Measurements from ENCODE around the gene C5orf47. TPM values are rescaled to one million over a fixed set of nuclear protein-coding genes. Genes with fewer than 3 reads are reported as not detected.

C5orf47 gene, protein sequence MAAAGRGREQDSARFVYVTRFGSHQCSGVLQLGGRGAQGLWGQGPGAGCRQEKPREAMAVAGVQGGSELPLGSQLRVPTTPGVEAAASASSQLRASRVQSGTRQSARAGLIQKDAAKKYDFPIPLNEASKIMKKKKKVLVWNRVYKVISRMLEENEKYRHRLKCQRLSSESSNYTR
- total RNA-seq, result not detected

DNA sequence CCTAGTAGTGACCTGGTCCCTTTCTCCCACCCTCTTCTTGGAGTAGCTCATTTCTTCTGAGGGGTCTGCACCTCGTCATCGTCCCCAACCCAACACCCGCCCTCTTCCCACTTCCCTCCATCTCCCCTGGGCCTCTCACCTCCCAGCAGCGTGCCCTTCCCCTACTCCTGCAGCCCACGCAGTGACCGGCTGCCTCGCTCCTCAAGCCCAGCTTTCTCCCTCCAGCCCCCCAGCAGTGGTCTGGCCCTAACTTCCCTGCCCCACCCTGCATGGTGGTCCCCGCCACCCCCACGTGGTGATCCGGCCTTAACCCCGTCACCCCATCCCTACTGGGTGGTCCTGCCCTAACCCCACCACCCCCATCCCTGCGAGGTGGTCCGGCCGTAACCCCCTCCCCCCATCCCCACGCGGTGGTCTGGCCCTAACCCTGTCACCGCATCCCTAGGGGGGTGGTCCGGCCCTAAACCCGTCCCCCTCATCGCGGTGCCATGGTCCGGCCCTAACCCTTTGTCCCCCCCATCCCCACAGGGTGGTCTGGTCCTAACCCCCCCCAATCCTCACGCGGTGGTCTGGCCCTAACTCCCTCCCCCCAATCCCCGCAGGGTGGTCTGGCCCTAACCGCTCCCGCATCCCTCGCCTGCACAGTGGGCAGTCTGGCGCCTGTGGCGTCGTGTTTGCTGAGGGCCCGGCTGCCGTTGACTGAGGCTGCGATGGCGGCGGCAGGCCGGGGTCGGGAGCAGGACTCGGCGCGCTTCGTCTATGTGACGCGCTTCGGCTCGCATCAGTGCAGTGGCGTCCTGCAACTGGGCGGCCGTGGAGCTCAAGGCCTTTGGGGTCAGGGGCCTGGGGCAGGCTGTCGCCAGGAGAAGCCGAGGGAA is at the start of gene C5orf47:
Gene C5orf47, plus strand, starts transcription at position 617 of the 878 bp plus-strand sequence. Its CDS starts 94 bp downstream, at position 711.
- H3K36me3 Mint-ChIP-seq (ENCODE audit: low read depth), result no peaks in the 10 kb centered on the region
- POLR2A ChIA-PET, result no interaction called here
- H3K9me3 Mint-ChIP-seq, result no peaks in the 10 kb centered on the region
- CTCF ChIA-PET, result no interaction called here
- H3K4me1 Mint-ChIP-seq, result no peaks in the 10 kb centered on the region
- no peak for DNase-seq
- no peaks in the 10 kb centered on the region for H3K27me3 Mint-ChIP-seq
- no peak within 1 kb of the TSS for H3K4me3 Mint-ChIP-seq
- H3K27ac Mint-ChIP-seq, result no peak within 1 kb of the TSS

DNA sequence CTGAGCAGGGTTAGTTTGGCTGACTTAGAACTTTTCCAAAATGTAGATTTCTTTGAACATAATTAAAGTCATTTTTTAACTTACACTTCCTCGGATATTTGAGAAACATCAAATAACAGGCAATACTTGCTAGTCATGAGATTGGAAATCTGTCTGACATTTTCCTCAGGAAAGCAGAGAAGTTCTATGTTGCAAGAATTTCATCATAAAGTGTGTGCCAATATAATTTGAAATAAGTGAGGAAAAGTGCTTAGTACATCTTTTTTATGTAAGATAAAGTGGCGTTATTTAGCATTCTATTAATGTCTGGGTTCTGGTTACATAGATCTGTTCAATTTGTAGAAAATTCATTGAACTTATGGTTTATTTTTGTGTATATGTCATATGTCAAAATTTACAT is 48.7 kb upstream of the C5orf47 start:
- no peak overlapping the region for H3K27ac Mint-ChIP-seq
- H3K4me3 Mint-ChIP-seq, result no peak overlapping the region
- H3K27me3 Mint-ChIP-seq, result no peaks in the 10 kb centered on the region
- DNase-seq, result no peak
- ChIA-PET CTCF (no interaction called here), POLR2A (no interaction called here)
- H3K9me3 Mint-ChIP-seq, result no peaks in the 10 kb centered on the region
- peaks cover 2% of the 10 kb centered on the region for H3K36me3 Mint-ChIP-seq (ENCODE audit: low read depth)
- H3K4me1 Mint-ChIP-seq, result no peaks in the 10 kb centered on the region

DNA sequence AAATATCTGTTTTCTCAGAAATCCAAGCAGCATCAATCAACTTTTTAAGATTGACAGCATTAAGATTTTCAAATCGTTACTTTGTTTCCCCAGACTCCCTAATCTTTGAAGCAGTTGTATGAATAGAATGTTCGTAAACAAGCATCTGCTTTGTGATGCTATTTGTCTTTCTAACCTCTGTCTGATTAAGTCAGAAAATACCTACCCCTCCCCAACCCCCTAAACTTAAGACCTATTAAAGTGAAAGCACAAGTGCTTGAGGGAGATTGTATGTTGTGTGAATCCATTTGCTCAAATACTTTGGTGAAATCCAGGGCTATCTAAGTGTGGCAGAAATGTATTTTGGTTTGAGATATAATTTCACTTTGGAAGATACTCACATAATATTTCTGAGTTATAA is 47.9 kb upstream of the C5orf47 start:
- Mint-ChIP-seq H3K27me3 (no peaks in the 10 kb centered on the region), H3K27ac (no peak overlapping the region), H3K9me3 (no peaks in the 10 kb centered on the region), H3K4me3 (no peak overlapping the region), H3K36me3 (ENCODE audit: low read depth) (peaks cover 4% of the 10 kb centered on the region), H3K4me1 (no peaks in the 10 kb centered on the region)
- ChIA-PET POLR2A (no interaction called here), CTCF (interaction anchor here (0.6 kb wide), 1 partner anchor 14 kb away, joined by 3 read pairs; no protein-coding TSS in a partner anchor)
- no peak for DNase-seq

DNA sequence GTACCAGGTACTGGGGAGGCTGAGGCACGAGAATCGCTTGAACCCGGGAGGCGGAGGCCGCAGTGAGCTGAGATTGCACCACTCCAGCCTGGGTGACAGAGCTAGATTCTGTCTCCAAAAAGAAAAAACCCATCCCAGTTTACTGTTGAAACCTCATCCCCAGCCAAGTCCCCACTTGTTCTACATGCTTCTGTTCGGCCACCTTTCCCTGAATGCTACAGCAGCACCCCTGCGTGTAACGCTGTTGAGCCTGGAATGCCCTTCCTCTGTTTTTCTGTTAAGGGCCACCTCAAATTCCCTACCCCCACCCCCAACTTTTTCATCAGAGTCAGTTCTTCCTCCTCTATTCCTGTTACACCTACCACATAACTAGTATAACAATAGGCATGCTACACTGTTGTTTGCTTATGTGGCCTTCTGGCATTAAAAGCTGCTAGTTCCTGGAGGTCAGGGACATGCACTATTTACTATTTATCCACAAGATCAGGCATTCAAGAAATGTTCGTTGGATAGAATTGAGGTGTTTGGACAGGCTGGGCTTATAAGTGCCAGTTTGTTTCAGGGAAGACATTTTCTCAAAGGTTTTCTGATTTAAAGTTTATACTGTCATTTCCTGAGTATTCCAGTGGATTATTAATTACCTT is 47.1 kb upstream of the C5orf47 start:
- POLR2A ChIA-PET, result no interaction called here
- peaks cover 5% of the 10 kb centered on the region for H3K36me3 Mint-ChIP-seq (ENCODE audit: low read depth)
- CTCF ChIA-PET, result no interaction called here
- H3K27ac Mint-ChIP-seq, result no peak overlapping the region
- H3K4me1 Mint-ChIP-seq, result no peaks in the 10 kb centered on the region
- no peak overlapping the region for H3K4me3 Mint-ChIP-seq
- no peak for DNase-seq
- no peaks in the 10 kb centered on the region for H3K9me3 Mint-ChIP-seq
- H3K27me3 Mint-ChIP-seq, result no peaks in the 10 kb centered on the region

DNA sequence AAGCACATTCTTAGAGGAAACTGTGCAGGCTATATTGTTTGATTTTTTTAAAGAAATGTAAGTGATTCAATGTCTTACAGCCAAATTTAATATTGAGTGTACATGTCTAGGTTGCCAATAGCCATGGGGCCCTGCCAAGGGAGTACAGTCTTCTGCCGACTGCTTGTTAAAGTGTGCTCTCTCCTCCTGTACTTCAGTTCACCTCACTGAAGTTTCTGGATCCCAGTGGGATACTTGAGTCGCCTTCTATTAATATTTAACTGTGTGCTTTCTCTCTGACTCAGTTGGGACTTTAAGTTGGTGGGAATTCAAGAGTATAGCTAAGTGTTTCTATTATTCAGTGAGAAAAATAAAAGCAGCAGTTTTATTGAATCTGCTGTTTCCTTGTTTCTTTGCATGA is 44.5 kb upstream of the C5orf47 start:
- no peak overlapping the region for H3K4me3 Mint-ChIP-seq
- ChIA-PET POLR2A (no interaction called here), CTCF (no interaction called here)
- no peaks in the 10 kb centered on the region for H3K4me1 Mint-ChIP-seq
- DNase-seq, result no peak
- no peaks in the 10 kb centered on the region for H3K27me3 Mint-ChIP-seq
- H3K9me3 Mint-ChIP-seq, result no peaks in the 10 kb centered on the region
- peaks cover 9% of the 10 kb centered on the region for H3K36me3 Mint-ChIP-seq (ENCODE audit: low read depth)
- H3K27ac Mint-ChIP-seq, result no peak overlapping the region

DNA sequence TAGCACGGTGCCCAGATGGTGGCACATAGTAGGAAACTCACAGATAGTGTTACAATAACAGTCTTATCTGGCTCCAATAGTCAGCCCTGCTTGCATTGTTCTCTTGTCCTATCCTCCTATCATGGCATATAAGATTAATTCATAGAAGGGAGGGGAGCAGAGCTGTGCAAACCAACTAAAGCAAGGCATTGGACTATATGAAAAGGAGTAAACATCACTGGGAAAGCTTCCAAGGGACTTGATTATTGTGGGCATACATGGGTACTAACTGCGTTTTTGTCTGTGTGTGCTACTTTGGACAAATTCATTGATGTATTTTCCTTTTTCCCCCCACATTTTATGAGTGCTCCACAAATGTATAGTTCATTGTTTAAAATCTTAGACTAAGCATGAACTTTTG is 43.8 kb upstream of the C5orf47 start:
- Mint-ChIP-seq H3K27me3 (no peaks in the 10 kb centered on the region), H3K27ac (no peak overlapping the region), H3K36me3 (ENCODE audit: low read depth) (peaks cover 13% of the 10 kb centered on the region)

DNA sequence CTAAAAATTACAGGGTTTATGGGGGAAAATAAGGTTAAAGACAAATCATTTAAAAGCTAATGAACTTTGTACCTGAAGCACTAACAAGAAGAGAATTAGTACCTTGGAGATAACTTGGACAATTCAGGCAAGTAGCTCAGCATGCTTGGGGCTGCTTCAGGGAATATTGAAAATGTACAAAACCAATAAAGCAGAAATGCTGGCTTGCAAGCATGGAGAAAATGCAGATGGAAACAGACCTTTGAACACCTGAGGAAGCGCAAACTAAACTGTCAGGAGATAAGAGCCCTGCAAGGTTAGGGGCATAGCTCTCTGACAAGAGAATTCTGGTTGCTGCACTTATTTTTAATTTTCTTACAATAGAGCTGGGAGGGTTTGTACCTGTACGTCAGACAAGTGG is 42.6 kb upstream of the C5orf47 start:
- ChIA-PET POLR2A (no interaction called here), CTCF (interaction anchor here (0.7 to 0.9 kb wide), 2 partner anchors 16 to 301 kb away, joined by 3 to 4 read pairs; no protein-coding TSS in a partner anchor)
- Mint-ChIP-seq H3K4me1 (no peaks in the 10 kb centered on the region), H3K27me3 (no peaks in the 10 kb centered on the region), H3K36me3 (ENCODE audit: low read depth) (peaks cover 17% of the 10 kb centered on the region), H3K4me3 (no peak overlapping the region), H3K27ac (no peak overlapping the region), H3K9me3 (no peaks in the 10 kb centered on the region)
- no peak for DNase-seq

More for the DNA sequence above, 43.8 kb upstream of the C5orf47 start:
- ChIA-PET POLR2A (no interaction called here), CTCF (no interaction called here)
- Mint-ChIP-seq H3K4me3 (no peak overlapping the region), H3K4me1 (no peaks in the 10 kb centered on the region), H3K9me3 (no peaks in the 10 kb centered on the region)
- DNase-seq, result no peak

DNA sequence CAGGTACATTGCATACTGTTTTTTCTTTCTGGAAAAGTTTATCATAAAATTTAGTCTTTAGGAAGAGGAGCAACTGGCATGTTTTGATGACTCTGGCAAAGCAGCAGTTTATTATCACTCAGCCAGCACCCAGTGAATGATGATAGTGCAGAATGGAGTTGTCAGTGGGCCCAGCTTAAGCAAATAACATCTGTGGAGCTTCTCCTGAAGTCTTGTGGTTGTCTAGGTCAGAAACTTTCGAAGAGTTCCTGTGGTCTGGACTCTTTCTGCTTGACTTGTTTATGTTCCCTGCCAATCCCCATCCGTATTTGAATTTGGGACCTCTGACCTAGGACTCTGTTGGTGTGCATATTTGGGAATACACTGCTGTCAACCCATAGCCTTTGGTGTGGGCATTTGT is 38.1 kb upstream of the C5orf47 start:
- no peak for DNase-seq
- CTCF ChIA-PET, result no interaction called here
- Mint-ChIP-seq H3K27me3 (no peaks in the 10 kb centered on the region), H3K36me3 (ENCODE audit: low read depth) (peaks cover 26% of the 10 kb centered on the region), H3K4me1 (no peaks in the 10 kb centered on the region), H3K4me3 (no peak overlapping the region), H3K9me3 (no peaks in the 10 kb centered on the region), H3K27ac (no peak overlapping the region)
- POLR2A ChIA-PET, result no interaction called here

DNA sequence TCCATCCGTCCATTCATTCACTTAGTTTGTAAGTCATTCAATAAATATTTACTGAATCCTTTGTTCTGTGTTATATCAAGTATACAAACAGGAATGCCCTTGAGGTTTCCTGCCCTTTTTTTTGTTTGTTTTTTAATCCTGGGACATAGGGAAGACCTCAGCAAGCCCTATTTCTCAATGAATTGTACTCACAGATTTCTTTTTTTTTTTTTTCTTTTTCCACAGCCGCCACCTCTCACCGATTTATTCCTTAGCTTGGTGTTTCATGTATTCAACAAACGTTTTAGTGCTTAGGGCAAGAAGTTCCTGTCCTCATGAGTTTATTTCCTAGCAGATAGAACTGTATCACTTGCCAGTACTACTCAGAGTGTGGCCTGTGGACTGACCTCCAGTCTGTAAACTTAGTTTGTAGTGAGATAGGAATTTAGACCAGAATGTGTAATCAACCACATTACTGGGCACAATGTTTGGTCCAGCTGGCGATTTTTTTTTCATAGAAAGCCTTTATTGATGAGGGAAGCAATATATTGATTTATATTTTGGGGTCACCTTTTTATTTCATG is 35.4 kb upstream of the C5orf47 start:
- Mint-ChIP-seq H3K4me3 (no peak overlapping the region), H3K27ac (no peak overlapping the region), H3K9me3 (no peaks in the 10 kb centered on the region), H3K4me1 (no peaks in the 10 kb centered on the region), H3K27me3 (no peaks in the 10 kb centered on the region), H3K36me3 (ENCODE audit: low read depth) (peaks cover 26% of the 10 kb centered on the region)
- ChIA-PET POLR2A (interaction anchor here (0.6 kb wide), 1 partner anchor 143 kb away, joined by 7 read pairs; no protein-coding TSS in a partner anchor), CTCF (interaction anchor here (0.8 kb wide), 1 partner anchor 10 kb away, joined by 5 read pairs; no protein-coding TSS in a partner anchor)
- DNase-seq, result no peak

DNA sequence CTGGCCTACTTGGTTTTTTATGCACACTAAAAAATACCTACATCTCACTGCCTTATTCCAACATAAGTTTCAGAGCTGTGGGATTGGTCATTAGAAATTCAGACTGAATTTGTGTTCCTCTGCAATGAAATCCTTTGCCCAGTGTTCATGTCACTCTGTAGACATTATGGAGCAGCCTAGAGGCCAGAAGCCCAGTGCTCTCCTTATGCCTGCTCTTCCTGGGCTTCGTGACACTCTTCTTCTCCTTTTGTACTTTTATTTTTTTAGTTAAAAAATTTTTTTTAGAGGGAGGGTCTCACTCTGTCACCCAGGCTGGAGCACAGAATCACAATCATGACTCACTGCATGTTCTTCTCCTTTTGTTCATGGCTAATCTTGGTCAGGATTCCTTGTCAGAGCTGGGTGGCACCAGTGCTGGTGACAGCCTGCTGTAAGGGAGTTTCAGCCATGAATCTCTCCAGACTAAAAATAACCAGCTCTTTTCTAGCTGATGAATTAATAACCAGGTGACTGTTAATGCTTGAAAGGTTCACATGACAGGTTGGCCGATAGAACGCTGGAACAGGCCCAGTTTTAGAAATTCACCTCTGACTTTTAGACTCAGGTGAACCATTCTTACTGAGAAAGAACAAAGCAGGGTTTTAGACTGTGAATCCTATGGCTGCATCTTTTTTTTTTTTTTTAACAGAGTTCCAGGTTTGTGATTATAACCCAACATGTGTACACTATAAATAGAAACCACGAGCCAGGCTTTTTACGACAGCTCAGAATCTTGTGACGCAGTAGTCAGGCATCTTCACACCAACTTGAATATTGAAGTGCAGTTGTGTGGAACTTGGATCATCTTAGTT is 34.1 kb upstream of the C5orf47 start:
- ChIA-PET POLR2A (no interaction called here), CTCF (interaction anchor here (0.6 kb wide), 1 partner anchor 14 kb away, joined by 3 read pairs; no protein-coding TSS in a partner anchor)
- Mint-ChIP-seq H3K4me1 (no peaks in the 10 kb centered on the region), H3K4me3 (no peak overlapping the region), H3K9me3 (no peaks in the 10 kb centered on the region), H3K27me3 (no peaks in the 10 kb centered on the region), H3K27ac (no peak overlapping the region), H3K36me3 (ENCODE audit: low read depth) (peaks cover 24% of the 10 kb centered on the region)
- DNase-seq, result no peak

DNA sequence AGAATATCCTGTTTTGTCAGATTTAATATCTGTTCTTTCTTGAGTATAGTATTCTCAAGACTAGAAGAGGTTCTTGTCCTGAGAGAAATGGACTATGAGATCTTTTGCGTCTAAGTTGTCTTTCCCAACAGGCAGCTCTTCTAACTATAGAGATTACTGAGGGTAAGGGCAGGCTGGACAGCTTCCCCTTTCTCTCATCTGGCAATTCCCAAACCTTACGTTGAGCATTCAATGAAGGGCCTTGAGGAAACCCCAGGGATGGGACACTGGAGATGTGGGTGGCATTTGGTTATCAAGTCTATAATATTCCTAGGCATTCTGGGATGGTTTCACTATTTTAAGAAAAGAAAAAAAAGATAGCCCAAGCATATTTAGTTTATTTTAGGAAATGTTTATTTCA is 28.0 kb upstream of the C5orf47 start:
- H3K4me3 Mint-ChIP-seq, result no peak overlapping the region
- no peaks in the 10 kb centered on the region for H3K27me3 Mint-ChIP-seq
- DNase-seq, result no peak
- ChIA-PET CTCF (interaction anchor here (0.8 kb wide), 1 partner anchor 26 kb away, joined by 4 read pairs; no protein-coding TSS in a partner anchor), POLR2A (no interaction called here)
- no peak overlapping the region for H3K27ac Mint-ChIP-seq
- H3K36me3 Mint-ChIP-seq (ENCODE audit: low read depth), result peaks cover 4% of the 10 kb centered on the region
- H3K4me1 Mint-ChIP-seq, result peaks cover 23% of the 10 kb centered on the region
- no peaks in the 10 kb centered on the region for H3K9me3 Mint-ChIP-seq

DNA sequence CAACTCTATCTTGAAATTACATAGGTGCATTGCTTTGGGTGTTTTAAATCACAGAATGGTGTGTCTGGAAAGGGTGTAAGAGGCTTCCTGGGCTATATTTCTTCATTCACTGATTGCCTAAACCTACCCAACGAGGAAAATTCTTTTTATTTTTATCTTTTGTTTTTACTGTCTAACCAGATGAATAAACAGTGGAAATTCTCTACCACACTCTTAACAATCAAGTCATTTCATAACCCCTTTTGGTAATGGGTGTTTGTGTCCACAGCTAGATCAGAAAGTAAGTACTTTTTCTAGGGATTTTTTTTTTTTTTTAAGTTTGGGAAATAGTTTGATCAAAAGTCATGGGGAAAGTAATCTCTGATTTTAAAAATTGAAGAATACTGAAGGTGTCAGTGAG is 27.6 kb upstream of the C5orf47 start:
- peaks cover 23% of the 10 kb centered on the region for H3K4me1 Mint-ChIP-seq
- no peak overlapping the region for H3K27ac Mint-ChIP-seq
- no peaks in the 10 kb centered on the region for H3K9me3 Mint-ChIP-seq
- no peak overlapping the region for H3K4me3 Mint-ChIP-seq
- POLR2A ChIA-PET, result no interaction called here
- H3K36me3 Mint-ChIP-seq (ENCODE audit: low read depth), result peaks cover 4% of the 10 kb centered on the region
- CTCF ChIA-PET, result interaction anchor here (0.8 kb wide), 1 partner anchor 26 kb away, joined by 4 read pairs; no protein-coding TSS in a partner anchor
- DNase-seq, result no peak
- no peaks in the 10 kb centered on the region for H3K27me3 Mint-ChIP-seq

All from activated CD4-positive, alpha-beta T cell treated with anti-CD3 and anti-CD28 coated beads, Interleukin-2, amount 10 ng/mL, durations not matched to agents 7 days and 5 days (primary cell).